Glutamatergic neuron (in vitro differentiated cells): ENCODE measurements around the gene LETM1. TPM values are rescaled to one million over a fixed set of nuclear protein-coding genes. Genes with fewer than 3 reads are reported as not detected.

Experiments used
- DNase-seq: peaks from one replicate; pipeline ENCODE4 v3.0.0; 2022
- H3K27ac Mint-ChIP-seq: one replicate; pipeline ENCODE4 v1.8.0; 2020; ENCODE audit warnings: mild to moderate bottlenecking, mixed read lengths, inconsistent platforms; ENCODE audit not compliant: unreplicated experiment
- H3K27me3 Mint-ChIP-seq: one replicate; pipeline ENCODE4 v1.8.0; 2020; ENCODE audit warnings: mild to moderate bottlenecking, moderate library complexity, mixed read lengths, inconsistent platforms; ENCODE audit not compliant: unreplicated experiment
- H3K36me3 Mint-ChIP-seq: one replicate; pipeline ENCODE4 v1.8.0; 2020; ENCODE audit warnings: mild to moderate bottlenecking, mixed read lengths, inconsistent platforms; ENCODE audit not compliant: unreplicated experiment
- H3K4me1 Mint-ChIP-seq: one replicate; pipeline ENCODE4 v1.8.0; 2020; ENCODE audit warnings: mild to moderate bottlenecking, low read depth, mixed read lengths, inconsistent platforms; ENCODE audit not compliant: unreplicated experiment
- H3K4me3 Mint-ChIP-seq: one replicate; pipeline ENCODE4 v1.8.0; 2020; ENCODE audit warnings: mild to moderate bottlenecking, mixed read lengths, inconsistent platforms; ENCODE audit not compliant: unreplicated experiment
- H3K9me3 Mint-ChIP-seq: one replicate; pipeline ENCODE4 v1.8.0; 2020; ENCODE audit warnings: mild to moderate bottlenecking, moderate library complexity, mixed read lengths, inconsistent platforms; ENCODE audit not compliant: unreplicated experiment
- total RNA-seq: library from RNA; stranded (reverse); fragmentation: NEBNext Ultra II Directional; extraction: Animal tissue kit (Norgen Biotek cat#: 25700); gene quantifications from one replicate; pipeline ENCODE4 v1.2.1, GENCODE V29; 2021; ENCODE audit not compliant: unreplicated experiment
- TF ChIP-seq, protein P1 (sequence below): fragments of 200-600 bp; sonication (generic); IDR thresholded peaks from one replicate; pipeline ENCODE4 v1.5.0; 2021; ENCODE audit not compliant: partially characterized antibody, unreplicated experiment

LETM1 gene
- total RNA-seq, 1 donor from 2014 or later, result 48.5 TPM

GRCh38 chr4:1784789-1785591 is 71.0 kb downstream of the LETM1 start:
- H3K4me1 Mint-ChIP-seq, result no peaks in the 10 kb centered on the region
- H3K4me3 Mint-ChIP-seq, result no peak overlapping the region
- no peaks in the 10 kb centered on the region for H3K27me3 Mint-ChIP-seq
- no peak for DNase-seq
- TF ChIP-seq, protein P1, sequence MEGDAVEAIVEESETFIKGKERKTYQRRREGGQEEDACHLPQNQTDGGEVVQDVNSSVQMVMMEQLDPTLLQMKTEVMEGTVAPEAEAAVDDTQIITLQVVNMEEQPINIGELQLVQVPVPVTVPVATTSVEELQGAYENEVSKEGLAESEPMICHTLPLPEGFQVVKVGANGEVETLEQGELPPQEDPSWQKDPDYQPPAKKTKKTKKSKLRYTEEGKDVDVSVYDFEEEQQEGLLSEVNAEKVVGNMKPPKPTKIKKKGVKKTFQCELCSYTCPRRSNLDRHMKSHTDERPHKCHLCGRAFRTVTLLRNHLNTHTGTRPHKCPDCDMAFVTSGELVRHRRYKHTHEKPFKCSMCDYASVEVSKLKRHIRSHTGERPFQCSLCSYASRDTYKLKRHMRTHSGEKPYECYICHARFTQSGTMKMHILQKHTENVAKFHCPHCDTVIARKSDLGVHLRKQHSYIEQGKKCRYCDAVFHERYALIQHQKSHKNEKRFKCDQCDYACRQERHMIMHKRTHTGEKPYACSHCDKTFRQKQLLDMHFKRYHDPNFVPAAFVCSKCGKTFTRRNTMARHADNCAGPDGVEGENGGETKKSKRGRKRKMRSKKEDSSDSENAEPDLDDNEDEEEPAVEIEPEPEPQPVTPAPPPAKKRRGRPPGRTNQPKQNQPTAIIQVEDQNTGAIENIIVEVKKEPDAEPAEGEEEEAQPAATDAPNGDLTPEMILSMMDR, result no peak
- no peak overlapping the region for H3K27ac Mint-ChIP-seq
- H3K36me3 Mint-ChIP-seq, result no peaks in the 10 kb centered on the region
- H3K9me3 Mint-ChIP-seq, result peaks cover 2% of the 10 kb centered on the region

DNA sequence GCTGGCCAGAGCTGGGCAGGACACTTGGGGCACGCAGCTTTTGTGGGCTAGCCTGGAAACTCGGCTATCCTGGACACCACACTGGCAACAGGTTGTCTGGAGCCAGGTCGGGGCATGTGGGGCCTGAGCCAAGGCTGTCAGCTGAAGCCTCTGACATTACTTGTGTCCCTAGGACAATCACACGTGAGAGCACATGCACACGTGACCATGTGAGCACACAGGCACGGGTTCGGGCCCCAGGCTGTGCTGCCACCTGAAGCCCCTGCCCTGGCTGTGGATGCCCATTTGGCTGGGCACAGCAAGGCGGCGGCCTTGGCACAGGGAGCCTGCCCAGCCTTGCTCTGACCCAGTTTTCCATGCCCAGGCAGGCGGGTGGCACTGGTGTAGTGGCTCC is 71.6 kb downstream of the LETM1 start:
- DNase-seq, result no peak
- no peak overlapping the region for H3K27ac Mint-ChIP-seq
- TF ChIP-seq, protein P1, result no peak
- H3K9me3 Mint-ChIP-seq, result peaks cover 2% of the 10 kb centered on the region
- no peak overlapping the region for H3K4me3 Mint-ChIP-seq
- no peaks in the 10 kb centered on the region for H3K27me3 Mint-ChIP-seq
- no peaks in the 10 kb centered on the region for H3K4me1 Mint-ChIP-seq
- no peaks in the 10 kb centered on the region for H3K36me3 Mint-ChIP-seq

DNA sequence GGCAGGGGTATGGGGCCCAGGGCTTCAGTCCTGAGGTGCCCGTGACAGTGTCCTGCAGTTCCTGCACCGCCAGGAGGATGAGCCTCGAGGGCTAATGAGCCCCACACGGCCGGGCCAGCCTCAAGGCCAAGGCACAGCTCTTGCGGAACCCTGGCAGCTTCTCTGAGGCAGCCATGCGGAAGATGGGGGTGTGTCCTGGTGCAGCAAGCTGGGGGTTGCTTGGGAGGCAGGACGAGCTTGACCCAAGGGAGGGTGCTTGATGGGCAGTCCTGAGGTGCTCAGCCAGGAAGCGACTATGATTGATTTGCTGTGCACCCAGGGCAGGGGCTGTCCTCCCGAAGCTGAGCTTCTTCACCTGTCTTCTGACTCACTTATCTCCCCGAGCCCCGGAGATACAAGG is 72.0 kb downstream of the LETM1 start:
- H3K27me3 Mint-ChIP-seq, result no peaks in the 10 kb centered on the region
- H3K4me3 Mint-ChIP-seq, result no peak overlapping the region
- no peak overlapping the region for H3K27ac Mint-ChIP-seq
- no peaks in the 10 kb centered on the region for H3K36me3 Mint-ChIP-seq
- no peak for DNase-seq
- H3K9me3 Mint-ChIP-seq, result peaks cover 2% of the 10 kb centered on the region
- H3K4me1 Mint-ChIP-seq, result no peaks in the 10 kb centered on the region
- TF ChIP-seq, protein P1, result no peak

GRCh38 chr4:1783015-1783414 is 72.9 kb downstream of the LETM1 start:
- no peak for DNase-seq
- Mint-ChIP-seq H3K9me3 (peaks cover 2% of the 10 kb centered on the region), H3K4me1 (no peaks in the 10 kb centered on the region), H3K4me3 (no peak overlapping the region), H3K27me3 (no peaks in the 10 kb centered on the region), H3K27ac (no peak overlapping the region), H3K36me3 (no peaks in the 10 kb centered on the region)
- TF ChIP-seq, protein P1, result no peak

- H3K36me3 Mint-ChIP-seq, result no peaks in the 10 kb centered on the region
- DNase-seq, result no peak
- H3K9me3 Mint-ChIP-seq, result peaks cover 2% of the 10 kb centered on the region
- TF ChIP-seq, protein P1, result no peak
- no peak overlapping the region for H3K4me3 Mint-ChIP-seq
- no peak overlapping the region for H3K27ac Mint-ChIP-seq
- peaks cover 1% of the 10 kb centered on the region for H3K27me3 Mint-ChIP-seq
- no peaks in the 10 kb centered on the region for H3K4me1 Mint-ChIP-seq
Measured at GRCh38 chr4:1780435-1780834, 75.5 kb downstream of the LETM1 start.
